Limb (tissue), 2 donors: ENCODE data around the gene PIGO.

Experiments
- DNase-seq, 2 donors: peaks; one replicate each; pipeline ENCODE4 v3.0.0-alpha.2; 2016; ENCODE audit errors: extremely low spot score in 2 of 2

Gene PIGO

DNA sequence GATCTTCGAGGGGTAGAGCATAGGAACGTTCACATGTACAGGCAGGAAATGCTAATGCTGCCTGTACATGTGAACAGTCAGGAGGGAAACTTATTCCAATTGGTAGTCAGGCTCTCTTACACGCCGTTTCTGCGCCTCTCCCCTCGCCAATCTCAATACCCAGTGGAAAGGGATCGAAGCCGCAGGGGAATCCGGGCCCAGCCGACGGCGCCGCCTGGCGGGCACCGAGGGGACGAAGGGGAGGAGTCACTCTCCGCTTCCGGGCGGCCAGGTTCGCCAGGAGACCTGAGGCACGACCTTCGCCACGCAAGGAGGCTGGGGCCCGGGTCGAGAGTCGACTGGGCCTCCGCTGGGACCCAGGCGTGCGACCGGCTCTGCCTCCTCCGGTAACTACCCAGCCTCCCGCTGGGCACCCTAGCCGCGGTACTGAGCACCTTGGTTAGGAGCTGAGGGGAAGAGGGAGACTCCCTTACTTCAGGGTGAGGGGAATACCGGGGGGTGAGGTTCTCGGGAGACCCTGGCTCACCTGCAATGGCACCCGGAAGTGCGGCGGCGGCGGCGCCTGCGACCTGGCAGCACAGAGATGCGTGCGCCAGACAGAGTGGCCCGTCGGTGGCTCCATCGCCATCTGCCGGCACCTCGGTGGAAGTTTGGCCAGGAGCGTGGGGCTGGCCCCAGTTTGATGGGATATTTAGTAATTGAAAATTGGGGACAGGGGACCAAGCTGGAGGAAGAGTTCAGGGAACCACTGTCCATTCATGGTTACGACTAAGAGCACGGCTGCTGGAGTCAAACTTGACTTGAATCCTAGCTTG lies at the start of gene PIGO:
PIGO (minus strand) TSS at position 557 of the 815 bp plus-strand sequence. CDS start 1,026 bp downstream, outside the sequence.
- DNase-seq, result peak; percentile 86 to 90

DNA sequence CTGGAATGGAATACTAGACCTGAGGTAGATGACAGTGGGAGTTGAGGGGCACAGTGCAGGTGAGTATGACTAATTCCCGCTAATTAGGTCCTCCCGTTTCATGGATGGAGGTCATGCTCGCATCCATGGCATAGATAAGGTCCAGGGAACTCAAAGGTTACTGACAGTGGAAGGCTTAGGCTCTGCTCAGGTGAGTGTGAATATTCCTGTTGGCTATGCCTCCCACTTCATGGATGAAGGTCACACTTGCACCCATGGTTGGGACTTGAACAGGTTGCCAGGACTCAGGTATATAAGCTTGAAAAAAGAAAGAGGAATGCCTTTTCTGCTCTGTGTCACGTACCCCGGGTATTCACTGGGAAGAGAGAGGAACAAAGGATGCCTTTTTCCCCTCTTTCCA lies 45.6 kb upstream of the PIGO start:
- DNase-seq, result no peak

DNA sequence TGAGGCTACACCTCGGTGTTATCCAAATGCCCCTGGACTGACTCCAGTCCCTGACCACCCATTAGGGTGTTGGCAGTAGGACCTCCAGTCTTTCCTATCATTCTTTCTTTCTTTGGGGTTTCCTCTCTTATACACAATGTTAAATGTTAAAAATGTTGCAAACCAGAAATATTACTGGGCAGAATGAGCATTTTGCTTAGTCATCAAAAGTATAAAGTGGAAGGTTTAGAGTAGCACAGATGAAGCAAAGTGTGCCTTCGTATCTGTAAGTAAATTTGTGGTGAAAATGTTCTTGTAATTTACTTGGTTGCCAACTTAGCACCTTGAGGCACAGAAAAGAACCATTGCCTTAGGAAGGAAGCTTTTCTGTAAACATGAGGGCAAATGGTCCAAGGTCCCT lies 43.7 kb upstream of the PIGO start:
- no peak for DNase-seq

DNA sequence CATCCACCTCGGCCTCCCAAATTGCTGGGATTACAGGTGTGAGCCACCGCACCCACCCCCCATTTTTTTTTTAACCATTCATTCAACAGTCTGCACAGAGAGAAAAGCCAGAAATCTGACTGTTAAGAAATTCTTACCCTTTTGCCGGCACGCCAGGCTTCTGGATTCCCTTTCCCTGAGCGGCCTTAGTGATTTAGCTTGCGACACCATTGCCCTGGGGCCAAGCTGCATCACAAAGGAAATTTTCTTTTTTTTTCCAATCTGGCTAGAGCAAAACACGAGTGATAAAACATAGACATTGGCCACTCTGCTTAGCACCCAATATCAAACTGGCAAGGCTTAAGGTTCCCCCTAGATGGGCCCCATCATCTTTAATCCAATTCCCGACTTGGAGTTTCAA lies 40.5 kb upstream of the PIGO start:
- DNase-seq, result no peak

- no peak for DNase-seq
Measured at GRCh38 chr9:35135988-35136387, 39.6 kb upstream of the PIGO start.

- no peak for DNase-seq
Measured at GRCh38 chr9:35134920-35135319, 38.5 kb upstream of the PIGO start.

GRCh38 chr9:35116898-35117551 lies 20.6 kb upstream of the PIGO start:
- DNase-seq, result peak; percentile 90 to 96

- DNase-seq, result no peak
Measured at GRCh38 chr9:35116539-35116897, 20.1 kb upstream of the PIGO start.

GRCh38 chr9:35115680-35116538 lies 19.5 kb upstream of the PIGO start, which contains the start of gene ATOSB:
Gene ATOSB (minus strand): TSS chr9:35115862. CDS start chr9:35108274, 7,588 bp downstream.
- peak; percentile 95 to 99 for DNase-seq

DNA sequence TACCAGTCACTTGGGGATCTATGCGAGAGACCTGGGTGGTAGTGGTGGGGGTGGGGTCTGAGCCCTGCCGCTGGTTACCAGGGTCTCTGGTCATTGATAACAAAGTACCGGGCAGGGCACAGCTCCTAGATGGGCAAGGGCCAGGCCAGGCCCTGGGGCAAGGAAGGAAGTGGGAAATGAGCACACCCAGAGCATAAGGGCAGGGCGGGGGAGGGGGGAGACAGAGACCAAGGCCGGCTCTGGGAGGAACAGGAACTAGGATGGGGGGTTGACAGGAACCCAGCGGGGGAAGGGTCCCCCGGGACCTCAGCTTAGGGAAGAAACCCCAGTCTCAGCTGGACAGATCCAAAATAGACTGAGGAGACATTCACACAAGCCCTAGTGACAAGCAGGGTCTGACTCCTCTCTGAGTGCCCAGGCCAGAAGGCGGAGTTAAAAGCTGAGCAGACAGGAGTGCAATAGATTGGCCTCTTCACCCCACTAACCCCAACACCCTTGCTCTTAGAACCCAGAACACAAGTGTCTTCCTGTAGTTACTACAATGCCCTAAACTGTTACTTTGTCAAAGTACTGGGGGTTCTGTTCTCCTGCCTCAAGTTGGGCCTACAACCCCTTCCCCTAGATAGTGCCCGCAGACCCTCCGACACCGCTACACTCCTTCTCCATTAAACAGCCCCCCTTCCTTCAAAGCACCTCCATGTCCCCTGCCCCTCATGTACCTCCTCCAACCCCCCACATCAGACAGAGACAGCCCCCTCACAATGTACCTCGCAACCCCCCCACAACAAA lies 18.6 kb upstream of the PIGO start:
- DNase-seq, result peak; percentile 7 to 65

- DNase-seq, result peak; percentile 80 to 89
Measured at GRCh38 chr9:35114113-35114839, 17.9 kb upstream of the PIGO start.

- no peak for DNase-seq
Measured at GRCh38 chr9:35112257-35113020, 16.0 kb upstream of the PIGO start.

DNA sequence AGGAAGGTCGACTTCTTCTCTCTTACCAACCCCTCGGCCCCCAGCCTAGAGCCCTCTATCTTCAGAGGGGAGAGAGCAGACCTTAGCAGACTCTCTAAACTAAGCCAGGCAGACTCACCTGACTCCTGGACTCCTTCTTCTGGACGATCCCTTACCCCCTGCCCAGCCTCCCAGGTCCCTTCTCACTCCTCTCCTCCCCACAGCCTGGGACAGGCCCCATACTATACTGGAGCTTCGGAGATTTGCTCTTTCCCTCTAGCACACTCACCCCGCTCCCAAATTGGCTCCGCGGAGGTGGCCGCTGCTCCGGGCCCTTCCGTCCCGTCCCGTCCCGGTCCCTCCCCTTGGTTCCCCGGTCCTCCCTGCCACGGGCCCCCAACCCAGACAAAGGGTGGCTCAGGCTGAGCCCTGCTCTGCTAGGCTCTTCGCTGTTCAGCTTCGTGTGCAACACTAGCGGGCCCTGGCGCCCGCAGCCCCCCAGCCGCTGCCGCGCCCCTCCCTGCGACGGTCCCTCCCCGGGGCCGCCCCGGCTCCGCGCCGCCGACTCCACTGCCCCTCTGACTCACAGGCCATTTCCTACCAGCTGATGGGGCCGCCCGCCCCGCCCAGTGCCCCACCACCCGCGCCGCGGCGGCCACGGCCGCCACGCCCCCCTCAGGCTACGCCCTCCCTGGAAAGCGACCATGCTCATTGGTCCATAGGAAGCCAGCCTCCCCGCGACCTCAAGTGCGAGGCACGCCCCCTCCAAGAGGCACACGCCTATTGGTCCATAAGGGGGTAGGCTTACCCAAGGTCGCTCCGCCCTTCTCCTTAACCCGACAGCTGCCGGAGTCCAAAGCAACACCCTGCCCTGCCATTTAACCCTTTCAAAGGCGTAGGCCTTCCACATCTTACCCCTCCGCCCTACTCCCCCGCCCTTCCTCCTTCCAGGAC lies 14.9 kb upstream of the PIGO start:
- DNase-seq, result peak; percentile 97 to 98

DNA sequence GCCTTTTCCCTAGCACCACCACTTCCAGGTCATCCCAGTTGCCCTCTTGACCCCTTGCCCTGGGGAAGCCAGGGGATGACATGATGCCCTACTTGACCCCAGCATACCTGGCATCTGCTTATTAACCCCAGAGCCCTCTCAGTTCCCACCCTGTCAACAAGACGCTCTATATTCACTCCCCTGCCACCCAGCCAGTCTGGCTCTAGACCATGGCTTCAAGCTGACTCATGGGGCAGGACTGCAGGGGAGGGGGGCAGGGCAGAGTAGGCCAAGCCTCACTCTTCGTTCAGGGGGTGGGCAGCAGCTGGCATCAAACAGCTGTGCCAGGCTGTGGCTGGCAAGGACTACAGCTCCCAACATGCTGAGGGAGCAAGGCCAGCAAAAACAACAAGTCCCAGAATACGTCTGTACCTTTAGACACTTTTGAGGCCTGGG lies 14.0 kb upstream of the PIGO start:
- DNase-seq, result no peak

DNA sequence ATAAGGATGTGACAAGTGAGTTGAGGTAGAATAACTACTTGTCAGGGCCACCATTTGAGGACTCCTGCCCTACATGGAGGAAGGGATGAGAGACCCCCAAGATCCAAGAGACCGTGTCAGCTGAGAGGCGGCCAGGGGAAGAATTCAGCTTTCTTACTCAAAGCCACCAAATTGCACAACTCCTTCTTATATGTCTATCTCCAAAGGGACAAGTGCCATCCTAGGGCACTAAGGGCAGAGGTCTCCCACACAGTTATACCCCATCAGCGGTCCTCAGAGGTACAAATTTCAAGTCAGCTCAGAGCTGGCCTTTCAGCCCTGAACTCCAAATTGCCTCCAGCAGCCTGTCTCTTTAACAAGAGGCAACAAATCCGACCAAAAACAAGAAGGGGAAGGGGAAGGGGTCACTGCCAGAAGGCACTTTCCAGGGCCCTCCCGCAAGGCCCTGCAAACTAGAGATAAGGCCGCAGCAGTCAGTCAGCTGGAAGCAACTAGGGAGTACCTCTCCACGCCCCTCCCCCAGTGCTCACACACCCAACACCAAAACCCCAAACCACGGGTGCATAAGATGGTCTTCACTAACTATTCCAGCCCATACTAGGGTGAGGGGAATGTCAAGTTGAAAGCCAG lies 12.7 kb upstream of the PIGO start:
- DNase-seq, result no peak

DNA sequence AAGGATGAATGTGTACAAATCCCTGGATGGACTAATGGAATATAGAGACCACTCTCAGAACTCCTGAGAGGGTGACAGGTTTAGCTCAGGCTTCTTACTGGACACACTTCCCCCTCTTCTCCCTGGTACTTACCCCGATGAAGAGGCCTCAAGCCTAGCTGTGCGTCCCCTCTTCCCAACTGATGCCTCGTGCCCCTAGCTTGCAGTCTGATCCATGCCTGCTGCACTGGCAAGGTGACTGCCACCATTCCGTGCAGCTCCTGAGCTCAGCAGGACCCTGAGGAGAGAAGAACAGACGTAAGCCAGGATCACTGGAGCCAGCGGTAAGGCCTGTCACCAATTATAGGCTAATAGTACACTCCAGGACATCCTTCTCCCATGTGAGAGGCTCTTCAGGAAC lies 12.1 kb upstream of the PIGO start:
- DNase-seq, result no peak

DNA sequence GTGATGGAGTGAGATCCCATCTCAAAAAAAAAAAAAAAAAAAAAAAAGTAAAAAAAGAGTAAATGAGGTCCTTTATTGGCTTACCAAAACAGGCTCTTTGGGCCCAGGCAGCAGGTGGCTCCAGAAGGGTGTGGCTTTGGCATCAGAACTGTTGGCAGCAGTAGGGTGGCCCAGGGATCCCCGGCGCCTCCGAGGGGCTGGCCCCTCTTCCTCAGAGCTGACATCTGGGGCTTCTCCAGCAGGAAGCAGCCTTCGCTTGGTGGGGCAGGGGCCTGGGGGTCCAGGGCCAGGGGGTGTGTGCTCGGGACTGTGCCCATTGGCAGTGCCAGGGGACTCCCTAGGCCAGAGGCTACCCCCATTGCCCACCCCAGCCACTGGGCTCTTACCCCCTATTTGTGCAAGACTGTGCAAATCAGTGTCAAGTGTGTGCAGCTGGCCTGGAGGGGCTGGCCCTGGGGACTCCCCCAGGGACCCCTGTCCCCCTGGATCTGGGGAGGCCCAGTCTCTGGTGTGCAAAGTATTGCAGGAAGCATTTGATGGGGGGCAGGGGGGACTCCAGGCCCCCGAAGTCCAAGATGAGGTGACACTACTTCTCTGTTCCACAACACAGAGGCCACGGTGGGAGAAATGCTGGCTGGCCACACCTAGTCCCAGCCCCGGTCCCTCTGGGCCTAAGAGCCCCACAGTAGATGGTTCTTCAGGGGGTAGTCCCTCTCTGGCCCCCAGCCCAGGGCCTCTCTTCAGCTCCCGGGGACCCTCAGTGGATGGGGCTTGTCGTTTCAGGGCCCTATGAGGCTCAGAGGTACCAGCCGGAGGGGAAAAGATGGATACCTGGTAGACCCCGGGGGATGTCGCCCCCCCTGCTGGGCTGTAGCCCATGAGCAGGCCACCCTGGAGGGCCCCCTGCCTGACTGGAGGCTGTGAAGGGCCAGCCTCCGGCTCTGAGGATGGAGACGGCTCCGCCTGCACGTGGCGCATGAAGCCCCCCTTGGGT lies 11.2 kb upstream of the PIGO start:
- no peak for DNase-seq
